Measurements from ENCODE around the gene ARHGAP4.

The ARHGAP4 gene

DNA sequence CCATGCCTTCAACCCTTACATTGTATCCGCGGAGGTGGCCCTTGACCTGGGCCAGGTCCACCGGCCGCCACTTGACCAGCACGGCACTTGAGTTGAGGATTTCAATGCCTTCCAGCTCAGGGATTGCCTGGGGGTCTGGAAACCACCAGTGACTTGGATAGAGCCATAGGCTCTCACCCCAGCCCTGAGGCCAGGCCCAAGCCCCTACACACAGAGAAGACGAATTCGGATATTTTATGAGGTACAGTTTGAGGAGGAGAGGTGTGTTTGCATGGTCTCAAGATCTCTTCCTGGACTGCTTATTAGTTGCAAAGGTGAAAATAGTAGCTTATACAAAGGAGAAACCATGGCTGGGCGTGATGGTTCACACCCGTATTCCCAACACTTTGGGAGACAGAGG is 60.4 kb downstream of the ARHGAP4 start:
- TF ChIP-seq CTCF (IDR thresholded peaks at IDR 0.05; ENCODE audit: insufficient read depth, low read length) (no peak), REST (IDR thresholded peaks at IDR 0.05; ENCODE audit: insufficient replicate concordance, low read depth) (no peak), GABPA (IDR thresholded peaks at IDR 0.05; ENCODE audit: low read depth) (no peak), POLR2AphosphoS5 (IDR thresholded peaks at IDR 0.05; ENCODE audit: low read depth) (no peak), SPI1 (IDR thresholded peaks at IDR 0.05; ENCODE audit: borderline replicate concordance, low read depth) (no peak)
- DNase-seq (ENCODE audit: low read depth in 1 of 2, low spot score in 1 of 2): no peak
- Histone ChIP-seq H3K27ac (replicated peaks) (no peak overlapping the region), H3K27me3 (ENCODE audit: insufficient read depth, poor library complexity, severe bottlenecking) (no peaks in the 10 kb centered on the region), H3K4me3 (replicated peaks; ENCODE audit: insufficient read depth, low read length) (no peak overlapping the region)

GRCh38 chrX:153865321-153865580 is 60.8 kb downstream of the ARHGAP4 start:
- Histone ChIP-seq H3K27ac (replicated peaks) (no peak overlapping the region), H3K27me3 (ENCODE audit: insufficient read depth, poor library complexity, severe bottlenecking) (no peaks in the 10 kb centered on the region), H3K4me3 (replicated peaks; ENCODE audit: insufficient read depth, low read length) (no peak overlapping the region)
- no peak for DNase-seq (ENCODE audit: low read depth in 1 of 2, low spot score in 1 of 2)
- no peak for TF ChIP-seq CTCF (IDR thresholded peaks at IDR 0.05; ENCODE audit: insufficient read depth, low read length)
- TF ChIP-seq REST (IDR thresholded peaks at IDR 0.05; ENCODE audit: insufficient replicate concordance, low read depth): no peak
- TF ChIP-seq POLR2AphosphoS5 (IDR thresholded peaks at IDR 0.05; ENCODE audit: low read depth): no peak
- no peak for TF ChIP-seq GABPA (IDR thresholded peaks at IDR 0.05; ENCODE audit: low read depth)
- TF ChIP-seq SPI1 (IDR thresholded peaks at IDR 0.05; ENCODE audit: borderline replicate concordance, low read depth): no peak

- no peak for DNase-seq (ENCODE audit: low read depth in 1 of 2, low spot score in 1 of 2)
- TF ChIP-seq SPI1 (IDR thresholded peaks at IDR 0.05; ENCODE audit: borderline replicate concordance, low read depth): no peak
- no peak for TF ChIP-seq POLR2AphosphoS5 (IDR thresholded peaks at IDR 0.05; ENCODE audit: low read depth)
- TF ChIP-seq CTCF (IDR thresholded peaks at IDR 0.05; ENCODE audit: insufficient read depth, low read length): no peak
- H3K4me3 ChIP-seq (replicated peaks; ENCODE audit: insufficient read depth, low read length): no peak overlapping the region
- no peak overlapping the region for H3K27ac ChIP-seq (replicated peaks)
- H3K27me3 ChIP-seq (ENCODE audit: insufficient read depth, poor library complexity, severe bottlenecking): no peaks in the 10 kb centered on the region
Observed at GRCh38 chrX:153864561-153865320, 61.3 kb downstream of the ARHGAP4 start.

DNA sequence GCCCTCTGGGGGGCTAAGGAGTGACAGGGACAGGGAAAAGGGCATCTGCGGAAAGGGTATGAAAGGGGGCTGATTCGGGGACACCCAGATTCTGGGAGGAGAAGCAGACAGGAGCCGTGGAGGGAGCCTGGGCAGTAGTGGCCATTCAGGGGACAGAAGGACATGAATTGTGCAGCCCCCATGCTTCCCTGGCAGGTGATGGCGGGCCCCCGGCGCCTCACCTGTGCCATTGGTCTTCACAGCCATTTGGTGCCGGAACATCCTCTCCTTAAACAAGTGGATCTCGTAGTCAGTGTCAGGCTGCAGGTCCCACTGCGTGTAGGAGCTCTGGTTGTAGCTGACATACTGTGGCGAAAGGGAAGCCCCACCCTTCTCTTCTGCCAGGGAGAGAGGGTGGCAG is 62.0 kb downstream of the ARHGAP4 start:
- no peaks in the 10 kb centered on the region for H3K27me3 ChIP-seq (ENCODE audit: insufficient read depth, poor library complexity, severe bottlenecking)
- DNase-seq (ENCODE audit: low read depth in 1 of 2, low spot score in 1 of 2): no peak
- no peak overlapping the region for H3K4me3 ChIP-seq (replicated peaks; ENCODE audit: insufficient read depth, low read length)
- no peak overlapping the region for H3K27ac ChIP-seq (replicated peaks)
- TF ChIP-seq POLR2AphosphoS5 (IDR thresholded peaks at IDR 0.05; ENCODE audit: low read depth) (no peak), REST (IDR thresholded peaks at IDR 0.05; ENCODE audit: insufficient replicate concordance, low read depth) (no peak), CTCF (IDR thresholded peaks at IDR 0.05; ENCODE audit: insufficient read depth, low read length) (no peak), SPI1 (IDR thresholded peaks at IDR 0.05; ENCODE audit: borderline replicate concordance, low read depth) (no peak), GABPA (IDR thresholded peaks at IDR 0.05; ENCODE audit: low read depth) (no peak)
